ENCODE results near the gene PTPN18.

GRCh38 chr2:130318906-130319305, 37.0 kb upstream of the PTPN18 start:
- TF ChIP-seq CTCF (conservative IDR thresholded peaks at IDR 0.05 in 1 of 2, IDR thresholded peaks at IDR 0.05 in 1 of 2; ENCODE audit: extremely low read depth in 1 of 2, insufficient read depth in 1 of 2, low read depth in 1 of 2, low read length in 2 of 2) (no peak), EZH2 (IDR thresholded peaks at IDR 0.05; ENCODE audit: borderline replicate concordance, low read length) (no peak)
